HT-29 (cell line): Measurements from ENCODE around the gene VSTM4. TPM values are rescaled to one million over a fixed set of nuclear protein-coding genes. Genes with fewer than 3 reads are reported as not detected.

ENCODE experiments used
- DNase-seq: peaks from one replicate; pipeline ENCODE4 v3.0.0-alpha.2; 2015; ENCODE audit warnings: low spot score
- total RNA-seq: library from RNA; depleted of rRNA; stranded (reverse); fragments of >200 nt; shearing (Covaris generic); gene quantifications from 2 replicates; pipeline ENCODE4 v1.2.3, GENCODE V29; 2014

Gene VSTM4
- total RNA-seq, 1 experiment from 2014 or later = not detected

- no peak for DNase-seq
Measured at GRCh38 chr10:49071160-49071761, 44.1 kb downstream of the VSTM4 start.

DNA sequence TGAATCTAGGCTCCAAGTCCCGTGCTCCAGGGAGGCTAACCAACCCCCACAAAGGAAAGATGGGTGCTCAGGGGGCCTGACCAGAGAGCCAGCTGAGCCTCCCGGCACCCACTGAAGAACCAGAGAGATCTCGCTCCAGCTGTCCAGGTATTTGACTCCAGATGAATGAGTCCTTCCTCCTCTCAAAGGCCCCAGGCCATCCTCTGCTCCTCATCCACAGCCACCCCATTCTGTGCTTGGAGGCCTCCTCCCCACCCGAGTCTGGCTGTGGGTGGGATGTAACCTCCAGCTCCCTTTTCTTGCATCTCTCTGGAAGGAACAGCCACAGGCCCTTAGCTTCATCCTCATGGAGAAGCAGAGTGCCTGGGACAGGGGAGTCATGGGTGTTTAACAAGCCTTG, 44.6 kb downstream of the VSTM4 start:
- no peak for DNase-seq

GRCh38 chr10:49068672-49069217, 46.6 kb downstream of the VSTM4 start:
- DNase-seq = no peak

DNA sequence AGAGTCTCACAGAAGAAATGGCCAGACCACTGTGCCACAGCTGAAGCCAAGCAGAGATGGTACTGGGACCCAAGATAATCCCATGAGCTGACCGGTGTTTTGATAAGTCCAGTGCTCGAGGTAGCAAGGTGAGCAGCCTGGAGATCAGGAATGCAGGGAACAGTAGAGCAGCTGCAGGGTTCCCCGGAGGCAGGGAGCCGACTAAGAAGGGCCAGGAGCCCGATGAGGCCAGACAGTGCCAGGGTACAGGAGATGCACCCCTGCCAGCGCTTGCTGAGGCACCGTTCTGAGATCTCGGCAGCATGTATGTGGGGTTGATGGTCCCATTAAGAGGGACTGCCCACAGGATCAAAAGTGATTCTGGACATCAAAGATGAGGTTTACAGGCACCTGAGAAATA, 47.1 kb downstream of the VSTM4 start:
- DNase-seq = no peak

- no peak for DNase-seq
Measured at GRCh38 chr10:49066944-49067730, 48.2 kb downstream of the VSTM4 start.

GRCh38 chr10:49062229-49062628, 53.1 kb downstream of the VSTM4 start:
- DNase-seq = no peak

- no peak for DNase-seq
Measured at GRCh38 chr10:49061667-49062066, 53.7 kb downstream of the VSTM4 start.

DNA sequence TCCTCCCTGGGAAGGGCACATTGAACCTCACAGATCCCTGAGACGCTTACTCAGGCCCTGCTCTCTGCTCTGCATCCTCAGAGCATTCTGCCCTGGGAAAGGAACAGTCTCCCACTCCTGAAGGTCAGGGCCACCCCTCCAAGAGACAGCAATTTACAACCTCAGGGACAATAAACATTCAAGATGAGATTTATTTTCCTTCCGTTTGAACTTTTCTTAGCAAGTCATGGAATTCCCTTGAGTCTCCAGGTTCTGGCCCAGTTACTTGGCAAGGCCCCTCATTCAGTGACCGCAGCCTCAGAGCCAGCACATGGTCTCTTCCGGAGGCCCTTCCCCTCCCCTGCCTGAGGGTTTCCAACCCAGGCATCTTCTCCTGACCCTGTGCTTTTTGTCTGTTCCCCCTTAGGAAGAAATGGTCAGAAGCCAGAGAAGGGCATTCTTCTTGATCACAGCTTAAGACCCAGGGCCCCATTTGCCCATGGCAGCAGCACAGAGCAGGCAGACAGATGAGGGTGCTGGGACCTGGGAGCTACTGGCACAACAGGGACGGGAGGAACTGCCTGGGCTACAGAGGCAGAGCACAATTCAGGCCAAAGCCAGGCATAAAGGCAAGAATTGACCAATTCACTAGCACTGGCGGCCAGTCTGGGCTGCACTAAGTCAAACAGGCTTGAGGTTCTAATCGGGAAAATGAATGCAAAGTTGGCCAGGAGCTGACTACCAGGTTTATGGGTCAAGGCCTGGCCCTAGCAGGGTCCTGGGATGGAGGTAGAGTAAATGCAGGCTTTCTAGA, 56.7 kb downstream of the VSTM4 start:
- no peak for DNase-seq

DNA sequence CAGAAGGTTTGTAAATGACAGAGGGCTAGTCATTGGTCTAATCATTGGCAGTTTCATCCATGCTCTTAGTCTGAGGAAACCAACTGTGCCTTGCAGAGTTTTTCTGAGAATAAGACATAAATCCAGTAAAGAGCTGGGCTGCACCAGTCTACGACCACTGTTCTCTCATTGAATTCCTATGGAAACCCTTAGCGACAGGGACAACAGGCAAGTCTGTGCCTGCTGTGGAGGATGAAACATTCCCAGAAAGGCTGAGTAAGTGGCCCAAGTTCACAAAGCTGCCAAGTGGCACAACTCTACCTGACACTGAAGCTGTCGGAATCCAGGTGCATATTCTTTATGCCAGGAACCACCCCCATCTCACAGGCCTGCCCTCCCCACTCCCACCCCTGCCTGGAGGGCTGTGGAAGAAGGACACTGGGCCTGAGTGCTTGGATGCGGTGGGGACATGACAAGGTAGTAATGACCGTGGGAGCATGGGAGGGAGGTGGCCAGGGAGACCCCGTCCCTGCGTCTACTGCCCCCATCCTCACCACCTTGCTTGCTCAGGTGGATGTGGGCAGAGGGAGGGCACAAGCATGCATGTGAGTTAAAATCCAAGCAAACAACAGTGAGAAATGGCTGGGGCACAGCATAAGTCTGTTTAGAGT, 58.0 kb downstream of the VSTM4 start:
- DNase-seq = no peak

DNA sequence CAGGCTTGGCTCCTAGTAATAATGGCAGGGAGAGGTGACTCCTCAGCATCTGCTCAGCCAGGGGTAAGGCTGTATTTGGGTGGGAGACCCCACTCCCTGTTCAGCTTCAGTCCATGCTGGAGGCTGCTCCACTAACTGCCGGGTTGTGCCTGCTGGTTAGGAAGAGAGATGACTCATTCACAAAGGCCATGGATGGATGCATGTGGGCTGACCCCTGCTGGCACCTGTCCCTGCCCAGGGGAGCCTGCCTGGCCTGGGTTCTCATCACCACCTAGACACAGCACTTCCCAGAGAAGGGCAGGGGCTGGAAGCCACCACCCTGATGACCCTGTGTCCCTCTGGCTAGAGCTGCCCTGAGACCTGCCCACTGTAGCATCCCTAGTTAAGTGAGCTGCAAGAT, 59.0 kb downstream of the VSTM4 start:
- DNase-seq = no peak

DNA sequence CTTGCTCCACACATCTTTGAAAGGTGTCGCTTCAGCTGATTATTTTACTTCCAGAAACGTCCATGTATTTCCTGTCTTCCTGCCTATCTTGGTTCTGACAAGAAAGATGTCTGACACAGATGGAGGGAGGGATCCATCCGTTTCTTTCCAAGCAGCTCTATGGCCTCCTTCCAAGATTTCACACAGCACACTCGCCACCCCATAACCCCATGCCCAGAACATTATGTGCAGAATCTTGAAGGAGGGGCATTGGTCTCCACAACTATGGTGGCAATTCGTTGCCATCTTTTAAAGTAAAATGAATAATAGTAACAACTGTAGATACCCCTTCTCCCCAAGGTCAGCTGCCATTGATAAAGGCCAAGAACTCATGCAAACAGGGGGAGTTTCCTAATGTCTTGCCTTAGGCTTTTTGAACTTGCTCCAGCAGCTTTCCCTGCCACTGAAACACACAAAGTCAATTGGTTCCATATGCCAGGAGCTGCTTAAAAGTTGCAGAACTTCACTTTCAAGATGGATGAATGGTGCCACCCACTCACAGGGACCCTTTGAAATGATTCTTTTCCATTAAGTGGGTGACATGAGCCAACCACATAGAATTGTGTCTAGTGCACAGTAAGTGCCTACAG, 60.0 kb downstream of the VSTM4 start:
- DNase-seq = no peak

DNA sequence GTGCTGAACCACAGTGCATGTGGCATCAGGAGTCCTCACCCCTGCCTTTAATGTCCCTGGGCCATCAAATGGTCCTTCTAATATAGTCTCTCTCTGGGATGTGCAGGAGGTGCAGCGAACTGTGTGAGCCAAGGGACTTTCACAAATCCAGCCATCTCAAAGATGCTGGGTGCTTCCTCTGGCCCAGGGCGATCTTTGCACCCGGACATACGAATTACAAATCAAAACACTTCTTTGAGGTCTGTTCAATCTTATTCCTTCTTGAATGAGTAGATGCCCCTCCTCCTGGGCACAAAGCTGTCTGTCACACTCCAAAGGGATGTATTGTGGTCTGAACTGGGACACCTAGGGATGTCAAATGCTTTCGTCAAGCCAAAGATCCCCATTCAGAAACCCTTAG, 60.6 kb downstream of the VSTM4 start:
- no peak for DNase-seq

DNA sequence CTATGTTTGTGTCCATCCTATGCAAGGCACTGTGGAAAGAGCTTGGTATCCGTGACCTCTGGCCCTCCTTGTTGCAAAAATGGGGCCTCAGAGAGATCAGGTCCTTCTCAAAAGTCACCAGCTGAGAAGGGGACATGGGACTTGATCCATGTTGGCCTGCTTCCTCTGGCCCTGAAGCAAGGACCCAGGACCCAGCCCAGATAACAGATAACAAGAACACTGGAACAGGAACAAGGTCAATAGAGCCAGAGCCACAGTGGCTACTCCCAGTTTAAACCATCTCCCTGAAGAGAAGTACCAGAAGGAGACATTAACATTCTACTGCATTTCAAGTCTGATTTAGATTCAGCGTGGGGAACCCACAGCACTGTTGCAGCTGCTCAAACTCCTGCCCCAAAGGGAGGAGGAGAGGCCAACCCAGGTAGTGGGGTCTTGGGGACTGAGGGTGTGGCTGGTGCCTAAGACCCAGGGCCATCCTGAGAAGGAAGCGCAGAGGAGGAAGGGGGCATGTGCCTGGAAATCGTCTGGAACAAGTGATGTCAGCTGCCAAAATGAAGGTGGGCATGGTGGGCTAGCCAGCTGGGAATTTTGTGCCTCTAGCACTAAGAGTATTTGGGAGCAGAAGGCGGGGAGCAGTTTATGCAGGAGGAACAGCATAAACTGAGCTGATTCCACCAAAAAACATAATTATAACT, 61.2 kb downstream of the VSTM4 start:
- DNase-seq = no peak

- DNase-seq = no peak
Measured at GRCh38 chr10:49053053-49053997, 62.0 kb downstream of the VSTM4 start.

DNA sequence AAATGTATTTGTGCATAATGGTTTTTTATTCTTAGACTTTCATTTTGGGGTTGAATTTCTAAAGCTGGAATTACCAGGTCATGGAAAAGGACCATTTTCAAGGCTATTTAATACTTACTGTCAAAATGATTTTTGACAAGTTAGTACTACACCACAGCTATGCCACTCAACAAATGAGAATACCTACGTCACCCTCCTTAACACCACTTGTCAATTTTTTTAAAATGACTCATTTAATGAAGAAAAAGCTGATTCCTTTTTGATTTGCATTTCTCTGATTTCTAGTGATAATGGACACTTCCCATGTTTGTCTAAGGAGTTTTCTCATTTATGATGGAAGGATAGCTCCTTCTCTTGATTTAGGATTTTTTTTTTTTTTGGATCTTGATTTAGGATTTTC, 63.3 kb downstream of the VSTM4 start:
- DNase-seq = no peak

GRCh38 chr10:49050906-49051305, 64.4 kb downstream of the VSTM4 start:
- DNase-seq = no peak

- no peak for DNase-seq
Measured at GRCh38 chr10:49050366-49050765, 65.0 kb downstream of the VSTM4 start.

DNA sequence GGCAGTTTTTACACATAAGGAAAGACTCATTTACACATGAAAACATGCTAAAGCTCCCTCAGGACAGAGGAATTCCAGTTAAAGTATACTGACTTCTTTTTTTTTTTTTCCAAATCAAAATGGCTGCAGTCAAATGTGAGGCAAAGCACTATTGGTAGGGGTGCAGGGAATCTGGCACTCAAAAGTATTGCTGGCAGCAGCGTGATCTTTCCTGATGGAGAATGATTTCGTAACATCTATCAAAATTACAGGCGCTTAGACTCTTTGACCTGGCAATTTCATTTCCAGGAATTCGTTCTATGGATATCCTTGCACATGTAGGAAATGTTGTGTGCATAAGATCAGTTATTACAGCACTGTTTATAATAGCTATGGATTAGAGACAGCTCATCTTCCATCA, 65.7 kb downstream of the VSTM4 start:
- no peak for DNase-seq

GRCh38 chr10:49047128-49047639, 68.1 kb downstream of the VSTM4 start:
- DNase-seq = no peak
